AG04449 (cell line): Measurements from ENCODE around the gene TBC1D14.

ENCODE experiments used
- CTCF ChIA-PET: fragments of 350-600 bp; formaldehyde crosslinking; extraction: SDS; loops from one replicate; lab custom pipeline; 2021; ENCODE audit warnings: antibody characterized with exemption; lab: Yijun Ruan, JAX
- POLR2A ChIA-PET: fragments of 400-600, 350-600 bp; formaldehyde crosslinking; extraction: SDS; loops from one replicate; lab custom pipeline; 2020; ENCODE audit warnings: antibody characterized with exemption, inconsistent platforms; lab: Yijun Ruan, JAX
- DNase-seq: peaks from one replicate; pipeline ENCODE4 v3.0.0-alpha.2; 2010; ENCODE audit warnings: low read depth, low spot score
- H3K4me3 ChIP-seq: 2 replicates; pipeline ENCODE4 v1.5.1; 2011; ENCODE audit warnings: low read depth, mild to moderate bottlenecking, control low read depth, low read length
- TF ChIP-seq, protein P1 (sequence below): IDR thresholded peaks from one replicate; pipeline ENCODE4 v1.5.1; 2011; ENCODE audit warnings: mild to moderate bottlenecking, moderate library complexity, low read length, control low read depth, inconsistent platforms; ENCODE audit not compliant: insufficient read depth; ENCODE audit errors: missing control alignments

TBC1D14 gene

GRCh38 chr4:6955261-6955911 is 45.8 kb downstream of the TBC1D14 start:
- DNase-seq = no peak
- TF ChIP-seq, protein P1, sequence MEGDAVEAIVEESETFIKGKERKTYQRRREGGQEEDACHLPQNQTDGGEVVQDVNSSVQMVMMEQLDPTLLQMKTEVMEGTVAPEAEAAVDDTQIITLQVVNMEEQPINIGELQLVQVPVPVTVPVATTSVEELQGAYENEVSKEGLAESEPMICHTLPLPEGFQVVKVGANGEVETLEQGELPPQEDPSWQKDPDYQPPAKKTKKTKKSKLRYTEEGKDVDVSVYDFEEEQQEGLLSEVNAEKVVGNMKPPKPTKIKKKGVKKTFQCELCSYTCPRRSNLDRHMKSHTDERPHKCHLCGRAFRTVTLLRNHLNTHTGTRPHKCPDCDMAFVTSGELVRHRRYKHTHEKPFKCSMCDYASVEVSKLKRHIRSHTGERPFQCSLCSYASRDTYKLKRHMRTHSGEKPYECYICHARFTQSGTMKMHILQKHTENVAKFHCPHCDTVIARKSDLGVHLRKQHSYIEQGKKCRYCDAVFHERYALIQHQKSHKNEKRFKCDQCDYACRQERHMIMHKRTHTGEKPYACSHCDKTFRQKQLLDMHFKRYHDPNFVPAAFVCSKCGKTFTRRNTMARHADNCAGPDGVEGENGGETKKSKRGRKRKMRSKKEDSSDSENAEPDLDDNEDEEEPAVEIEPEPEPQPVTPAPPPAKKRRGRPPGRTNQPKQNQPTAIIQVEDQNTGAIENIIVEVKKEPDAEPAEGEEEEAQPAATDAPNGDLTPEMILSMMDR = no peak
- no peak overlapping the region for H3K4me3 ChIP-seq
- CTCF ChIA-PET = interaction anchor here (0.8 to 3.8 kb wide), 2 partner anchors 18 to 113 kb away, joined by 3 to 30 read pairs; no protein-coding TSS in a partner anchor
- POLR2A ChIA-PET = no interaction called here

DNA sequence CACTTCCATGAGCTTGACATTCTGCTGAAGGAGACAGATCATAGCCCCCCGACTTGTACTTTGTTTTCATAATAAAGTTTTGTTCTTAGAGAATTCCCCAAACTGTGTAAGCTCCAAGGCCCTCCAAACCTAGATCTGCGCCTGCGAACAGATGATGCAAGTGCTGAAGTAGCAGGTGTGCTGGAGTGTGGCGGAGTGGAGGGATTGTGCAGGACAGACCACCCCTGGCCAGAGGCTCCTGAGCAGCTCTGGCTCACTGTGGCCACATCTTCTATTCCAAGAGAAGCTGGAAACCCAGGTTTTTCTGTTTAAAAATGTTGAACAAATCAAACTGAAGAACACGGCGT is 46.4 kb downstream of the TBC1D14 start:
- CTCF ChIA-PET = interaction anchor here (0.8 to 3.8 kb wide), 2 partner anchors 18 to 112 kb away, joined by 3 to 30 read pairs; no protein-coding TSS in a partner anchor
- TF ChIP-seq, protein P1 = no peak
- POLR2A ChIA-PET = no interaction called here
- no peak for DNase-seq
- no peak overlapping the region for H3K4me3 ChIP-seq

DNA sequence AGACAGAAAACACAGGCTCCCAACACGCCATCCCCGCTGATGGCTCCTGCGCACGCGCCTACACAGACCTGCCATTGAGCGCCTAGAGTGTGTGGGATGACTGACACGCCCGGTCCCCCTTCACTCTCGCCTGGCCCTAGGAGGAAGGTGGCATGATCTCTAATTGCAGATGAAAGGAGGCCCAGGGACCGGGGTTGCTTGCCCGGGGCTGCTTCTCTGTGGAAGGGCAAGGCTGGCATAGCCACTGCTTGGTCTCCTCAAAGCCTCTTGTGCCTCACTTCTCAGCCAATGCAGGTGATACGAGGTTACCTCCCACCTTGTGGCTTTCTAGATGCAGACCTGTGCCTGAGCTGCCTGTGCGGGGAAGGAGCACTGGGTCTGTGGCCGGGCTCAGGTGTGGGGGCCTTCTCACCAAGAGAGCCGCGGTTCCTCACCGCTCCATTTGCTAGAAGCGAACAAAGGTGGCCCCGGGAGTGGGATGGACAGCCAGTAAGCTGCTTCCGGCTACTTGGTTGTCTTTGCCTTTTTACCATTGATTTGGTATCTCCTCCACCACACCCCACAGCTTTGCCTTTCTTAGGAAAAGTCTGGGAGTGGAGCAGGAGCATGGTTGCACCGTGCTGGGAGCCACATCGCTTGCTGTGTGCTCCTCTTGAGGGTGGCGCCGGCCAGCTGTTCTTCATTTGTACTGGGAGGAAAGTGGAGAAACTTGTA is 47.0 kb downstream of the TBC1D14 start:
- POLR2A ChIA-PET = no interaction called here
- CTCF ChIA-PET = interaction anchor here (0.8 to 3.8 kb wide), 2 partner anchors 17 to 112 kb away, joined by 3 to 30 read pairs; no protein-coding TSS in a partner anchor
- TF ChIP-seq, protein P1 = no peak
- no peak for DNase-seq
- no peak overlapping the region for H3K4me3 ChIP-seq

- TF ChIP-seq, protein P1 = no peak
Measured at GRCh38 chr4:6957148-6957520, 47.5 kb downstream of the TBC1D14 start.

GRCh38 chr4:6957994-6958393 is 48.4 kb downstream of the TBC1D14 start:
- POLR2A ChIA-PET = no interaction called here
- no peak for DNase-seq
- H3K4me3 ChIP-seq = no peak overlapping the region
- TF ChIP-seq, protein P1 = no peak
- CTCF ChIA-PET = interaction anchor here (1.0 kb wide), 1 partner anchor 16 kb away, joined by 7 read pairs; no protein-coding TSS in a partner anchor

More at GRCh38 chr4:6957148-6957520, 47.5 kb downstream of the TBC1D14 start:
- ChIA-PET POLR2A (no interaction called here), CTCF (interaction anchor here (3.8 kb wide), 1 partner anchor 16 kb away, joined by 30 read pairs; no protein-coding TSS in a partner anchor)
- DNase-seq = no peak
- no peak overlapping the region for H3K4me3 ChIP-seq

GRCh38 chr4:6959261-6959660 is 49.6 kb downstream of the TBC1D14 start:
- H3K4me3 ChIP-seq = no peak overlapping the region
- POLR2A ChIA-PET = no interaction called here
- CTCF ChIA-PET = no interaction called here
- TF ChIP-seq, protein P1 = no peak
- no peak for DNase-seq
